ENCODE results near the gene HYKK. TPM values are rescaled to one million over a fixed set of nuclear protein-coding genes. Genes with fewer than 3 reads are reported as not detected.

The HYKK gene
- total and polyA plus RNA-seq, 2 of the 13 experiments (the other 11 are each of a cell fraction or from before 2014, with no cell fraction given): 3.5 to 5.4 TPM

- TF ChIP-seq NFKB2 (CRISPR knock-in tag; IDR thresholded peaks at IDR 0.05; ENCODE audit: borderline replicate concordance) (no peak), TAF1 (CRISPR knock-in tag; IDR thresholded peaks at IDR 0.05) (peak; percentile 85), HOXD1 (CRISPR knock-in tag; IDR thresholded peaks at IDR 0.05) (peak; percentile 31; the same call in 1 of the 2 replicates), PTBP1 (IDR thresholded peaks at IDR 0.05; ENCODE audit: low read depth, low read length, poor library complexity, severe bottlenecking) (no peak), ZBTB40 (IDR thresholded peaks at IDR 0.05) (no peak), ZBTB40 (CRISPR knock-in tag; IDR thresholded peaks at IDR 0.05) (no peak), KAT2B (IDR thresholded peaks at IDR 0.05; ENCODE audit: borderline replicate concordance, low read depth, low read length) (no peak), SRSF1 (optimal IDR thresholded peaks at IDR 0.05; ENCODE audit: low read depth, low read length) (peak; percentile 68), KDM3A (CRISPR knock-in tag; IDR thresholded peaks at IDR 0.05; ENCODE audit: low read depth) (no peak), ASH2L (IDR thresholded peaks at IDR 0.05; ENCODE audit: insufficient read length, low read depth, low read length) (peak; percentile 82), NFAT5 (CRISPR knock-in tag; IDR thresholded peaks at IDR 0.05) (no peak; the same call in 1 of the 2 replicates)
- TF ChIP-seq, protein P1, sequence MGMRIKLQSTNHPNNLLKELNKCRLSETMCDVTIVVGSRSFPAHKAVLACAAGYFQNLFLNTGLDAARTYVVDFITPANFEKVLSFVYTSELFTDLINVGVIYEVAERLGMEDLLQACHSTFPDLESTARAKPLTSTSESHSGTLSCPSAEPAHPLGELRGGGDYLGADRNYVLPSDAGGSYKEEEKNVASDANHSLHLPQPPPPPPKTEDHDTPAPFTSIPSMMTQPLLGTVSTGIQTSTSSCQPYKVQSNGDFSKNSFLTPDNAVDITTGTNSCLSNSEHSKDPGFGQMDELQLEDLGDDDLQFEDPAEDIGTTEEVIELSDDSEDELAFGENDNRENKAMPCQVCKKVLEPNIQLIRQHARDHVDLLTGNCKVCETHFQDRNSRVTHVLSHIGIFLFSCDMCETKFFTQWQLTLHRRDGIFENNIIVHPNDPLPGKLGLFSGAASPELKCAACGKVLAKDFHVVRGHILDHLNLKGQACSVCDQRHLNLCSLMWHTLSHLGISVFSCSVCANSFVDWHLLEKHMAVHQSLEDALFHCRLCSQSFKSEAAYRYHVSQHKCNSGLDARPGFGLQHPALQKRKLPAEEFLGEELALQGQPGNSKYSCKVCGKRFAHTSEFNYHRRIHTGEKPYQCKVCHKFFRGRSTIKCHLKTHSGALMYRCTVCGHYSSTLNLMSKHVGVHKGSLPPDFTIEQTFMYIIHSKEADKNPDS (CRISPR knock-in tag; IDR thresholded peaks at IDR 0.05): no peak
These were observed at the start of gene HYKK (continued) for GRCh38 chr15:78506971-78507830.

All from HepG2 (cell line).